H9 (cell line): ENCODE data around the gene RB1. TPM values are rescaled to one million over a fixed set of nuclear protein-coding genes. Genes with fewer than 3 reads are reported as not detected.

Experiments used
- DNase-seq: peaks from one replicate; pipeline ENCODE4 v3.0.0-alpha.2; 2017
- H2AFZ ChIP-seq: one replicate; pipeline ENCODE4 v1.6.1; 2013; ENCODE audit warnings: mild to moderate bottlenecking, low read length, control low read depth, moderate library complexity
- H2AK5ac ChIP-seq: 2 replicates; pipeline ENCODE4 v1.6.1; 2013; ENCODE audit warnings: low read length, control low read depth, mixed read lengths; ENCODE audit not compliant: insufficient read length
- H2BK120ac ChIP-seq: one replicate; pipeline ENCODE4 v1.6.1; 2013; ENCODE audit warnings: low read depth, mild to moderate bottlenecking, low read length, control low read depth, inconsistent platforms; ENCODE audit not compliant: poor library complexity, severe bottlenecking
- H2BK12ac ChIP-seq: 2 replicates; pipeline ENCODE4 v1.6.1; 2013; ENCODE audit warnings: low read length, control low read depth, mixed read lengths, low read depth; ENCODE audit not compliant: insufficient read length
- H2BK15ac ChIP-seq: 2 replicates; pipeline ENCODE4 v1.6.1; 2013; ENCODE audit warnings: low read depth, low read length, control low read depth
- H2BK20ac ChIP-seq: one replicate; pipeline ENCODE4 v1.6.1; 2013; ENCODE audit warnings: low read depth, mild to moderate bottlenecking, low read length, control low read depth, inconsistent platforms; ENCODE audit not compliant: poor library complexity, severe bottlenecking
- H2BK5ac ChIP-seq: 2 replicates; pipeline ENCODE4 v1.6.1; 2013; ENCODE audit warnings: low read length, control low read depth, mixed read lengths; ENCODE audit not compliant: insufficient read length
- H3K14ac ChIP-seq: 2 replicates; pipeline ENCODE4 v1.6.1; 2013; ENCODE audit warnings: low read length, control low read depth; ENCODE audit not compliant: insufficient read depth
- H3K18ac ChIP-seq: 2 replicates; pipeline ENCODE4 v1.6.1; 2013; ENCODE audit warnings: low read depth, mild to moderate bottlenecking, mixed read lengths, low read length, control low read depth; ENCODE audit not compliant: insufficient read length
- H3K23ac ChIP-seq: 2 replicates; pipeline ENCODE4 v1.6.1; 2013; ENCODE audit warnings: low read length, control low read depth, mixed read lengths, low read depth; ENCODE audit not compliant: insufficient read length
- H3K23me2 ChIP-seq: 2 replicates; pipeline ENCODE4 v1.6.1; 2013; ENCODE audit warnings: low read depth, mild to moderate bottlenecking, mixed read lengths, low read length, control low read depth; ENCODE audit not compliant: insufficient read length, poor library complexity, severe bottlenecking
- H3K27ac ChIP-seq: 2 replicates; pipeline ENCODE4 v1.5.1; 2013; ENCODE audit warnings: low read length, control low read depth, mixed read lengths, low read depth; ENCODE audit not compliant: insufficient read length
- H3K27me3 ChIP-seq: 2 replicates; pipeline ENCODE4 v1.6.1; 2013; ENCODE audit warnings: low read length, control low read depth, inconsistent platforms; ENCODE audit not compliant: insufficient read depth
- H3K4ac ChIP-seq: 2 replicates; pipeline ENCODE4 v1.6.1; 2013; ENCODE audit warnings: low read depth, mild to moderate bottlenecking, control low read depth, inconsistent platforms, low read length, moderate library complexity
- H3K4me1 ChIP-seq: 2 replicates; pipeline ENCODE4 v1.6.1; 2013; ENCODE audit warnings: low read length, control low read depth, inconsistent platforms; ENCODE audit not compliant: insufficient read depth
- H3K4me2 ChIP-seq: 2 replicates; pipeline ENCODE4 v1.6.1; 2013; ENCODE audit warnings: low read length, control low read depth, mixed read lengths; ENCODE audit not compliant: insufficient read length, insufficient read depth
- H3K56ac ChIP-seq: 2 replicates; pipeline ENCODE4 v1.6.1; 2013; ENCODE audit warnings: low read depth, mild to moderate bottlenecking, mixed read lengths, low read length, control low read depth; ENCODE audit not compliant: insufficient read length
- H3K79me1 ChIP-seq: 2 replicates; pipeline ENCODE4 v1.6.1; 2013; ENCODE audit warnings: low read depth, mild to moderate bottlenecking, moderate library complexity, low read length, control low read depth, inconsistent platforms; ENCODE audit not compliant: insufficient read depth, poor library complexity, severe bottlenecking
- H3K79me2 ChIP-seq: 2 replicates; pipeline ENCODE4 v1.6.1; 2013; ENCODE audit warnings: low read length, control low read depth, inconsistent platforms; ENCODE audit not compliant: insufficient read depth
- H3K9ac ChIP-seq: 2 replicates; pipeline ENCODE4 v1.6.1; 2013; ENCODE audit warnings: low read length, control low read depth, mixed read lengths; ENCODE audit not compliant: insufficient read length; ENCODE audit errors: extremely low read depth
- H3K9me3 ChIP-seq: one replicate; pipeline ENCODE4 v1.6.1; 2013; ENCODE audit warnings: low read depth, low read length, inconsistent platforms; ENCODE audit not compliant: control insufficient read depth
- H3T11ph ChIP-seq: one replicate; pipeline ENCODE4 v1.6.1; 2013; ENCODE audit warnings: mild to moderate bottlenecking, low read length, control low read depth, inconsistent platforms
- H4K20me1 ChIP-seq: one replicate; pipeline ENCODE4 v1.6.1; 2013; ENCODE audit not compliant: control insufficient read depth, insufficient read length, insufficient read depth
- H4K5ac ChIP-seq: 2 replicates; pipeline ENCODE4 v1.6.1; 2013; ENCODE audit warnings: low read depth, mild to moderate bottlenecking, mixed read lengths, low read length, control low read depth; ENCODE audit not compliant: insufficient read length
- H4K8ac ChIP-seq: replicated peaks from 2 replicates; pipeline ENCODE4 v1.6.1; 2013; ENCODE audit warnings: low read length, control low read depth, mixed read lengths, low read depth; ENCODE audit not compliant: insufficient read length
- H4K91ac ChIP-seq: 2 replicates; pipeline ENCODE4 v1.6.1; 2013; ENCODE audit warnings: low read depth, mild to moderate bottlenecking, moderate library complexity, mixed read lengths, low read length, control low read depth; ENCODE audit not compliant: insufficient read length
- H3K27ac Mint-ChIP-seq, 3 experiments: 2 replicates in 2 of 3; 3 replicates in 1 of 3; pipeline ENCODE4 v1.8.0; 2020 to 2021; ENCODE audit warnings: mixed read lengths in 3 of 3, mild to moderate bottlenecking in 1 of 3, moderate library complexity in 1 of 3
- H3K27me3 Mint-ChIP-seq: 2 replicates; pipeline ENCODE4 v1.8.0; 2021; ENCODE audit warnings: low read depth, mild to moderate bottlenecking, moderate library complexity, mixed read lengths
- H3K36me3 Mint-ChIP-seq, 3 experiments: 2 replicates in 2 of 3; 3 replicates in 1 of 3; pipeline ENCODE4 v1.8.0; 2020 to 2021; ENCODE audit warnings: low read depth in 3 of 3, mixed read lengths in 3 of 3; ENCODE audit not compliant: insufficient read depth in 1 of 3
- H3K4me1 Mint-ChIP-seq, 2 experiments: 2 replicates each; pipeline ENCODE4 v1.8.0; 2020; ENCODE audit warnings: mixed read lengths in 2 of 2
- H3K4me3 Mint-ChIP-seq, 2 experiments: 2 replicates in 1 of 2; 3 replicates in 1 of 2; pipeline ENCODE4 v1.8.0; 2020 to 2021; ENCODE audit warnings: mild to moderate bottlenecking in 2 of 2, mixed read lengths in 2 of 2, moderate library complexity in 1 of 2
- H3K9me3 Mint-ChIP-seq, 2 experiments: 2 replicates in 1 of 2; 3 replicates in 1 of 2; pipeline ENCODE4 v1.8.0; 2020; ENCODE audit warnings: mild to moderate bottlenecking in 2 of 2, mixed read lengths in 2 of 2, moderate library complexity in 1 of 2
- CTCF ChIP-seq: fragments of 200-600 bp; sonication (generic); conservative IDR thresholded peaks from 3 replicates; pipeline ENCODE4 v1.8.0; 2021; ENCODE audit warnings: antibody characterized with exemption, mild to moderate bottlenecking
- WGBS: extraction: QIAGEN DNeasy Blood & Tissue Kit; methylation state at CpG from one replicate; pipeline ENCODE4 v1.1.7; 2013; ENCODE audit warnings: missing lambda C conversion rate, low lambda C conversion rate, mixed read lengths; ENCODE audit not compliant: insufficient read length; ENCODE audit errors: extremely low coverage; 5-methylcytosine and 5-hydroxymethylcytosine counted together
- total RNA-seq: library from RNA; stranded (reverse); gene quantifications from 2 replicates; pipeline ENCODE4 v1.2.1, GENCODE V29; 2021

The RB1 gene
- total RNA-seq, 1 experiment from 2014 or later = 20.5 TPM

GRCh38 chr13:48295271-48295670, 8.3 kb upstream of the RB1 start:
- Histone ChIP-seq H4K20me1 (no peaks in the 10 kb centered on the region), H2BK5ac (no peak overlapping the region), H3K4me1 (no peaks in the 10 kb centered on the region), H2BK20ac (no peak overlapping the region), H3K4ac (no peak overlapping the region), H3K79me2 (no peaks in the 10 kb centered on the region), H3T11ph (no peak overlapping the region), H4K5ac (no peak overlapping the region), H3K23me2 (no peaks in the 10 kb centered on the region), H3K23ac (no peak overlapping the region), H4K91ac (no peak overlapping the region), H3K9me3 (no peaks in the 10 kb centered on the region), H3K18ac (no peak overlapping the region), H3K79me1 (no peaks in the 10 kb centered on the region), H3K27ac (no peak overlapping the region), H2BK15ac (no peak overlapping the region), H3K4me2 (no peak overlapping the region), H3K14ac (no peak overlapping the region), H2AK5ac (no peak overlapping the region), H3K56ac (no peak overlapping the region), H2BK120ac (peak overlapping the region; percentile 4), H3K27me3 (no peaks in the 10 kb centered on the region), H2BK12ac (no peak overlapping the region), H3K9ac (no peak overlapping the region), H4K8ac (no peak overlapping the region), H2AFZ (no peak overlapping the region)
- H3K36me3 Mint-ChIP-seq = no peaks in the 10 kb centered on the region
- no CpG with 5 or more reads among the region's 1 CpG for WGBS
- no peak overlapping the region for H3K27ac Mint-ChIP-seq
- TF ChIP-seq CTCF = no peak
- no peaks in the 10 kb centered on the region; the same call in 1 of the 2 replicates for H3K27me3 Mint-ChIP-seq
- DNase-seq = no peak
- H3K4me3 Mint-ChIP-seq = no peak overlapping the region
- H3K4me1 Mint-ChIP-seq = no peaks in the 10 kb centered on the region
- no peaks in the 10 kb centered on the region for H3K9me3 Mint-ChIP-seq
